Measurements from ENCODE around the gene IGF2R.
"Not testable (repeated sequence)": the region's sequence is repeated elsewhere in the genome, so short reads cannot be mapped to it uniquely, and the experiment has no call there.

The IGF2R gene

GRCh38 chr6:159998538-159998937 lies 29.7 kb downstream of the IGF2R start:
- no peak overlapping the region for H3K4me3 ChIP-seq (ENCODE audit: low read depth, low read length)
- TF ChIP-seq, protein P1, sequence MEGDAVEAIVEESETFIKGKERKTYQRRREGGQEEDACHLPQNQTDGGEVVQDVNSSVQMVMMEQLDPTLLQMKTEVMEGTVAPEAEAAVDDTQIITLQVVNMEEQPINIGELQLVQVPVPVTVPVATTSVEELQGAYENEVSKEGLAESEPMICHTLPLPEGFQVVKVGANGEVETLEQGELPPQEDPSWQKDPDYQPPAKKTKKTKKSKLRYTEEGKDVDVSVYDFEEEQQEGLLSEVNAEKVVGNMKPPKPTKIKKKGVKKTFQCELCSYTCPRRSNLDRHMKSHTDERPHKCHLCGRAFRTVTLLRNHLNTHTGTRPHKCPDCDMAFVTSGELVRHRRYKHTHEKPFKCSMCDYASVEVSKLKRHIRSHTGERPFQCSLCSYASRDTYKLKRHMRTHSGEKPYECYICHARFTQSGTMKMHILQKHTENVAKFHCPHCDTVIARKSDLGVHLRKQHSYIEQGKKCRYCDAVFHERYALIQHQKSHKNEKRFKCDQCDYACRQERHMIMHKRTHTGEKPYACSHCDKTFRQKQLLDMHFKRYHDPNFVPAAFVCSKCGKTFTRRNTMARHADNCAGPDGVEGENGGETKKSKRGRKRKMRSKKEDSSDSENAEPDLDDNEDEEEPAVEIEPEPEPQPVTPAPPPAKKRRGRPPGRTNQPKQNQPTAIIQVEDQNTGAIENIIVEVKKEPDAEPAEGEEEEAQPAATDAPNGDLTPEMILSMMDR (IDR thresholded peaks at IDR 0.05; ENCODE audit: low read depth, low read length), result no peak

GRCh38 chr6:159999240-159999671 lies 30.4 kb downstream of the IGF2R start:
- TF ChIP-seq, protein P1 (IDR thresholded peaks at IDR 0.05; ENCODE audit: low read depth, low read length), result no peak
- no peak overlapping the region for H3K4me3 ChIP-seq (ENCODE audit: low read depth, low read length)

- H3K4me3 ChIP-seq (ENCODE audit: low read depth, low read length), result no peak overlapping the region
- TF ChIP-seq, protein P1 (IDR thresholded peaks at IDR 0.05; ENCODE audit: low read depth, low read length), result no peak
Observed at GRCh38 chr6:160000280-160000704, 31.4 kb downstream of the IGF2R start.

DNA sequence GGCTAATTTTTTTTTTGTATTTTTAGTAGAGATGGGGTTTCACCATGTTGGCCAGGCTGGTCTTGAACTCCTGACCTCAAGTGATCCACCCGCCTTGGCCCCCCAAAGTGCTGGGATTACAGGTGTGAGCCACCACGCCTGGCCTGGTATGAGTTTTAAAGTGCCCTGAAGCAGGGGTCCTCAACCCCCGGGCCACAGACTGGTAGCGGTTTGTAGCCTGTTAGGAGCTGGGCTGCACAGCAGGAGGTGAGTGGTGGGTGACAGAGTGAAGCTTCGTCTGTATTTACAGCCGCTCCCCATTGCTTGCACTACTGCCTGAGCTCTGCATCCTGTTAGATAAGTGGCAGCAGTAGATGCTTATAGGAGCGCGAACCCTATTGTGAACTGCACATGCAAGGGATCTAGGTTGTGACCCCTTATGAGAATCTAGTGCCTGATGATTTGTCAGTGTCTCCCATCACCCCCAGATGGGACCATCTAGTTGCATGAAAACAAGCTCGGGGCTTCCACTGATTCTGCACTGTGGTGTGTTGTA lies 32.1 kb downstream of the IGF2R start:
- not testable (repeated sequence) for H3K4me3 ChIP-seq (ENCODE audit: low read depth, low read length)

DNA sequence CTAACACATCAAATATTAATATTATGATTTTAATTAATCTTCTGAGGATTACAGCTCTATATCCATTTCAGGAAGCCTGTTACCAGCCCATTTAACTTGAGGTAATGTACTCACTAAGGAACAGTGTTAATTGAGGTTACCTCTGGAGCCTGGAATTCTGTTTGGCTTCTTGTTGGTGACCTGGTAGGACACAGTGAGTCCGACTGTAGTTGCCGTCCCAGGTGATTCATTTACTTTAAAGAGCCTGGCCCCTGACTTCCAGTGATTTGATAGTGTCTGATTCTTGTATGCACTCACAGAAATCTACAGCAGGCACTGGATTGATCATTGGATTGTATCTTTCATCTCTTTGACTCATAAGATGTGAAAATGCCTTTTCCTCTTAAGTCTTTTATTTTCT lies 34.0 kb downstream of the IGF2R start:
- TF ChIP-seq, protein P1 (IDR thresholded peaks at IDR 0.05; ENCODE audit: low read depth, low read length), result no peak

GRCh38 chr6:160004018-160004417 lies 35.1 kb downstream of the IGF2R start:
- no peak overlapping the region for H3K4me3 ChIP-seq (ENCODE audit: low read depth, low read length)
- TF ChIP-seq, protein P1 (IDR thresholded peaks at IDR 0.05; ENCODE audit: low read depth, low read length), result no peak

More for the DNA sequence above, 34.0 kb downstream of the IGF2R start:
- H3K4me3 ChIP-seq (ENCODE audit: low read depth, low read length), result no peak overlapping the region

DNA sequence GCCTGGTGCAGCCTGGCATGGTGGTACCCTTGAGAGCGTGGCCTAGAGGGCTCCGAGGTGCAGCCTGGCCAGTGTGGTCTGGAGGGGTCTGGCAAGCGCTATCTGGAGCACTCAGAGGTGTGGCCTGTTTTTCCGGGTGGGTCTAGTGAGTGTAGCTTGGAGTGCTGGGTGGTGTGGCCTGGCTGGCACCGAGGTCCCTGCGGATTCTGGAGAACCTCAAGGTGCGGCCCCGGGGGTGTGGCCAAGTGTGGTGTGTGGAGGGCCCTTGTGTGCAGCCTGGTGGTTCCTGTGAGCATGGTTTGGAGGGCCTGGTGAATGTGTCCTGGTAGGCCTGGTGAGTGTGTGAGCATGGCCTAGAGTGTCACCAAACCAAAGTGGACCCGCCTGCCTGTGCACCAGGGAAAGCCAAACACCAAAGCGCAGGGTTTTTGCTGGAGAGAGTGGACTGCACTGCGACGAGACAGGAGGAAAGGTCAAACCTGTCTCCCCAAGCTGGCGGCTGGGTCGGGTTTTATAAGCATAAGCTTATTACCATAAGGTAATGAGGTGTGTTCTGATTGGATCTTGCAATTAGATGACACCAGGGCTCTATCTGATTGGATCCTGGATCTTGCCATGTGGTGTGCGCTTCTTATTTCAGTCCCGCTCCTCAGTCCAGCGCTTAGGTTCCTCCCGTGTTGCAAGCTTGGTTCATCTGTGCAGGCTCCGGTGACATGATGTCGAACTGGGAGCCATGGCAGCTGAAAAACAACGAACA lies 35.7 kb downstream of the IGF2R start:
- TF ChIP-seq, protein P1 (IDR thresholded peaks at IDR 0.05; ENCODE audit: low read depth, low read length), result no peak
- no peak overlapping the region for H3K4me3 ChIP-seq (ENCODE audit: low read depth, low read length)

All from WI38 (cell line).